NCI-H2107 (cell line): ENCODE results near the gene NLGN1.
"Not testable (repeated sequence)": the region's sequence is repeated elsewhere in the genome, so short reads cannot be mapped to it uniquely, and the experiment has no call there.

Experiments used
- DNase-seq: peaks from one replicate; lab custom pipeline; 2025; lab: John Stamatoyannopoulos, UW

Gene NLGN1

GRCh38 chr3:174162550-174162949, 765.0 kb downstream of the NLGN1 start:
- no peak for DNase-seq

- no peak for DNase-seq
Observed at GRCh38 chr3:174168026-174168425, 770.5 kb downstream of the NLGN1 start.

- DNase-seq, result no peak
Observed at GRCh38 chr3:174168538-174169254, 771.2 kb downstream of the NLGN1 start.

GRCh38 chr3:174169736-174170135, 772.2 kb downstream of the NLGN1 start:
- no peak for DNase-seq

- DNase-seq, result no peak
Observed at GRCh38 chr3:174170248-174170647, 772.7 kb downstream of the NLGN1 start.

- no peak for DNase-seq
Observed at GRCh38 chr3:174186377-174186989, 788.9 kb downstream of the NLGN1 start.

GRCh38 chr3:174191380-174191779, 793.8 kb downstream of the NLGN1 start:
- DNase-seq, result no peak

- DNase-seq, result no peak
Observed at GRCh38 chr3:174191895-174192294, 794.4 kb downstream of the NLGN1 start.

GRCh38 chr3:174192471-174192870, 794.9 kb downstream of the NLGN1 start:
- DNase-seq, result no peak

- no peak for DNase-seq
Observed at GRCh38 chr3:174193604-174194003, 796.1 kb downstream of the NLGN1 start.

GRCh38 chr3:174197416-174197815, 799.9 kb downstream of the NLGN1 start:
- DNase-seq, result no peak

GRCh38 chr3:174198199-174198598, 800.7 kb downstream of the NLGN1 start:
- no peak for DNase-seq

- DNase-seq, result no peak
Observed at GRCh38 chr3:174199696-174200095, 802.2 kb downstream of the NLGN1 start.

GRCh38 chr3:174202116-174202515, 804.6 kb downstream of the NLGN1 start:
- no peak for DNase-seq

- DNase-seq, result no peak
Observed at GRCh38 chr3:174202561-174202960, 805.0 kb downstream of the NLGN1 start.

- DNase-seq, result no peak
Observed at GRCh38 chr3:174204765-174205164, 807.2 kb downstream of the NLGN1 start.

GRCh38 chr3:174206607-174207192, 809.2 kb downstream of the NLGN1 start:
- no peak for DNase-seq

- DNase-seq, result no peak
Observed at GRCh38 chr3:174208161-174208560, 810.6 kb downstream of the NLGN1 start.

GRCh38 chr3:174211896-174212295, 814.4 kb downstream of the NLGN1 start:
- not testable (repeated sequence) for DNase-seq

GRCh38 chr3:174215456-174215855, 817.9 kb downstream of the NLGN1 start:
- DNase-seq, result no peak

- no peak for DNase-seq
Observed at GRCh38 chr3:174216019-174216418, 818.5 kb downstream of the NLGN1 start.

- no peak for DNase-seq
Observed at GRCh38 chr3:174216946-174217718, 819.6 kb downstream of the NLGN1 start.

GRCh38 chr3:174218016-174218415, 820.5 kb downstream of the NLGN1 start:
- DNase-seq, result no peak
